ENCODE measurements around the gene IL4R.
"Not testable (repeated sequence)": the region's sequence is repeated elsewhere in the genome, so short reads cannot be mapped to it uniquely, and the experiment has no call there.

The IL4R gene

GRCh38 chr16:27316038-27316680 lies 2.4 kb downstream of the IL4R start:
- FAIRE-seq = no peak

GRCh38 chr16:27317320-27317719 lies 3.5 kb downstream of the IL4R start:
- FAIRE-seq = no peak

GRCh38 chr16:27317738-27318391 lies 4.1 kb downstream of the IL4R start:
- no peak for FAIRE-seq

DNA sequence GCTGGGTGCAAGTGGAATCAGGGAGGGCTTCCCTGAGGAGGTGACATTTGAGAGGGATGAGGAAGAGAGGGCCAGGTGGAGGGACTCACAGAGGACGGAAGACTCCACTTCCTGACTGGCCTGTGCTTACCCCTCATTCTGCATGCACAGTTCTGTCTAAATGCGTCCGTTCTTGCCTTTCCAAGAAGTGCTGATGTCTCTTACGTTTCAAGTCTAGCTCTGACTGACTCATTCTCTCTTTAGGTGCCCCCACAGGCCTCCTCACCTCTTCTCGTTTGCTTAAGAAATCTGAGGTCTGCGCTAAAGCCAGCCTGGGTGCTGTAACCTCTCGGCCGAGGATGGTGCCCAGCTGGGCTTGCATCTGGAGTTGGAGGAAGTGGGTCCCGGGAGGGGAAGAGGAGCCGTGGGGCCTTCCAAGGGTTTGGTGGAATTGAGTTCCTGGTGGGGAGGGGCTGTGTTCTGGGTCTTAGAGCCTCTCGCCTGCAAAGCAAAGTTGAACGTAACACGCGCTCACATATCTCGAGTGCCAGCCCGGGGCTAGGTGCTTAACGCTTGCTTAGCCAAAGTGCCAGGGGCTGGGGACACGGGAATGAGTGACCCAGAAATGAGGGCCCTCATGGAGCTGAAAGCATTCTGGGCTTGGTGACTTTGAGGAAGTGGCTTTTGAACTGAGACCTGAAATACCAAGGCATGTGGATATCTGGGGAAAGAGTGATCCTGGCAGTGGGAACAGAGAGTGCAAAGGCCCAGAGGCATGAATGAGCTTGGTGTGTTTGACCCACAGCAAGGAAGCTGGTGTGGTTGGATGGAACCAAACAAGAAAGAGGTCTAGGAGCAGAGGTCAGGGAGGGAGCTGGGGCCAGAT lies 4.8 kb downstream of the IL4R start:
- no peak for FAIRE-seq

- no peak for FAIRE-seq
These were observed 5.6 kb downstream of the IL4R start for GRCh38 chr16:27319257-27319965.

- no peak for FAIRE-seq
These were observed 6.7 kb downstream of the IL4R start for GRCh38 chr16:27320261-27321012.

DNA sequence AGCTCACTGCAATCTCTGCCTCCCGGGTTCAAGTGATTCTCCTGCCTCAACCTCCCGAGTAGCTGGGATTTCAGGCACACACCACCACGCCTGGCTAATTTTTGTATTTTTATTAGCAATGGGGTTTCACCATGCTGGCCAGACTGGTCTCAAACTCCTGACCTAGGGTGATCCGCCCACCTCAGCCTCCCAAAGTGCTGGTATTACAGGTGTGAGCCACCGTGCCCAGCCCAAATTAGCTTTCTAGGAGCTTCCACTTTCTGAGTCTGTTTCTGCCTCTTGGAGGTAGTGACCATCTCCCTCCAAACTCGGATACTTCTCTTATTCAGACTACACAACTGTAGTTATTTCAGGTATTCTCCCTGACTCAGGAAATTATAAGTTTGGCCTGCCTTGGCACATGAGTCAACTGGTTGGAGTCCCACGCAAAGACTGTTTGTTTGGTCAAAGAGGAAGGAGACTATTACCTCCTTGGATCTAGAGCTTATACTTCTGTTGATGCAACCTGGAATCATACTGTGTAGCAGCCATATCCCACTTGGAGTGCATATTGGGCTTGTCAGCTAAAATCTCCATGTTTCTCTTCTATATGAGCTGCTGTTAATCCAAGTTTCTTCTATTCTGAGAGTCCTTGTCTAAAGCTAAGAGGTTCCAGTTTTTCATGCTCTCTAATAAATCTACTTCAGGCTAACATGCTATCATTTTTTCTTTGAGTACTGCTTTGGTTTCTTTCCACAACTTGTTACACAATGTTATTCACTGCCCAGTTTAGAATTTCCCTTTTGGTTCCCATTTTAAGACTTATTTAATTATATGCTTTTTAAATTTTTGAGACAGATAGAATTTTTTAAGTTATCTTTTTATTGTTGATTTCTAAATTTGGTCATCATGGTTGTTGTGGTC lies 7.5 kb downstream of the IL4R start:
- FAIRE-seq = no peak

- no peak for FAIRE-seq
These were observed 9.3 kb downstream of the IL4R start for GRCh38 chr16:27322858-27323780.

DNA sequence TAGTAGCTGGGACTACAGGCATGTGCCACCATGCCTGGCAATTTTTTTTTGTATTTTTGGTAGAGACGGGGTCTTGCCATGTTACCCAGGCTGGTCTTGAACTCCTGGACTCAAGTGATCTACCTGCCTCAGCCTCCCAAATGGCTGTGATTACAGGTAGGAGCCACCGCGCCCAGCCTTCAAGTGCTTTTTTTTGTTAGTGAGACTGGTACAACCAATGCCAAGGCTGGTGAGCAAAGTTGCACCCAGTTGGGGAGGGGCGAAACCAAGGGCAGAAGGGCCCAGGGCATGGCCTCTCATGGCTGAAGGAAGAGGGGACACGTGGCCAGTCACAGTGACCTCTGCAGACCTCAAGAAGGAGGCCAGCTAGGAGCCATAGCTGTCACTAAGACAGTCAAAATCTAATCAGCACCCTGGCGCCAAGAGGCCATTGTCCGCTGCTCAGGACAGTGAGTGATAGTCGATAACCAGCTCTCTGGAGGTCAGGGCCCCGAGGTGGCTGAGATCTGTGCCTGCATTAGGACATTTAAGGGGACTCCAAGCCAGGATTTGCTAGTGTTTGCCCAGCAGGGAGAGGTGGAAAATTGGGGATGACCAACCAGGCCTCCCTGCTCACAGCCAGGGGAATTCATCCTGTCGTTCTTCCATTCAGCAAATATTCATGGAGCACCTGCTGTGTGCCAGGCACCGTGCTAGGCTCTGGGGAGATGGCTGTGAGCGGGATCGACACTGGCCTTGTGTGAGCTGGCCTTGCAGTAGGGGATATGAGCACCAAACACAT lies 10.2 kb downstream of the IL4R start:
- FAIRE-seq = no peak

- FAIRE-seq = no peak
These were observed 11.1 kb downstream of the IL4R start for GRCh38 chr16:27324851-27325301.

GRCh38 chr16:27325736-27326135 lies 12.0 kb downstream of the IL4R start:
- no peak for FAIRE-seq

- FAIRE-seq = no peak
These were observed 12.5 kb downstream of the IL4R start for GRCh38 chr16:27326251-27326650.

- no peak for FAIRE-seq
These were observed 13.2 kb downstream of the IL4R start for GRCh38 chr16:27326738-27327585.

DNA sequence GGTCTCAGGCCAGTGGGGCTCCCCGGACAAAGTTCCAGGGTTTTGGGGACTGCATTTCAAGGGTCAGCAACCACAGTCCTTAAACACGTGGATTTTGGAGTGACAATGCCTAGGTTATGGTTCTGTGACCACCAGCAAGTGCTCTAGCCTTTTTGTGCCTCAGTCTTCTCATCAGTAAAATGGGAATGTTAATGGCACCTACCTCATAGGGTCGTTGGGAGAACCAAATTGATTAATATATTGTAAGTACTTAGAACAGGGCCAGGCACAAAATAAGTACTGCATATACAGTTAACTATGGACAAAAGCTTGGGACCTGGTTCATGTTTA lies 13.8 kb downstream of the IL4R start:
- FAIRE-seq = no peak

DNA sequence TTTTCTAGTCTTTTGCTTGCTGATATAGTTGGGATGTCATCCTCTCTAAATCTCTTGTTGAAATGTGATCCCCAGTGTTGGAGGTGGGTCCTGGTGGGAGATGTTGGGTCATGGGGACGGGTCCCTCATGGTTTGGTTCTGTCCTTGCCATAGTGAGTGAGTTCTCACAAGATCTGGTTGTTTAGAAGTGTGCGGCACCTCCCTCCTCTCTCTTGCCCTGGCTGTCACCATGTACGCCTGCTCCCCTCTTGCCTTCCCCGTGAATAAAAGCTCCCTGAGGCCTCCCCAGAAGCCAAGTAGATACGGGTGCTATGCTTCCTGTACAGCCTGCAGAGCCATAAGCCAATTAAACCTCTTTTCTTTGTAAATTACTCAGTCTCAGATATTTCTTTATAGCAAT lies 15.2 kb downstream of the IL4R start:
- no peak for FAIRE-seq

DNA sequence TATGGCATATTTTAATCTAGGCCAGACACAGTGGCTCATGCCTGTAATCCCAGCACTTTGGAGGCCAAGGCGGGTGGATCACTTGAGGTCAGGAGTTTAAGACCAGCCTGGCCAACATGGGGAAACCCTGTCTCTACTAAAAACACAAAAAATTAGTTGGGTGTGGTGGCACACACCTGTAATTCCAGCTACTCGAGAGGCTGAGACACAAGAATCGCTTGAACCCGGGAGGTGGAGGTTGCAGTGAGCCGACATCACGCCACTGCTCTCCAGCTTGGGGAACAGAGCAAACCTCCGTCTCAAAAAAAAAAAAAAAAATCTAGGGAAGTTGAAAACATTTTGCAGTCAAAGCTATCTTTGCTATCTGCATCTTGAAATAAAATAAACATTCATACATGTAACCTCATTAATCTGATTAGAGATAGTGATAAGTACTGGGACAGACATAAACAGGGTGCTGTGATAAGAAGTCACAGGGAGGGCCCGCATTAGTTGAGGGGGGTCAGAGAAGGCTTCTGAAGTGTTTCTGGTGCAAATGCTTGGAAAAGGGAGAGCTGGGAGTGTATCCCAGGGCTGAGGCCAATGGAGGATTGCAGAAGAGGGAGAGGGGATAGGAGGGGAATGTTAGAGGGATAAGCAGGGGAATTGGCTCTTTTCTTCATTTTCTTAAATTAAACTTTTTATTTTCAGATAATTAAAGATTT lies 15.8 kb downstream of the IL4R start:
- not testable (repeated sequence) for FAIRE-seq

- no peak for FAIRE-seq
These were observed 16.8 kb downstream of the IL4R start for GRCh38 chr16:27330542-27330941.

GRCh38 chr16:27332105-27332504 lies 18.3 kb downstream of the IL4R start:
- FAIRE-seq = no peak
